Mesothelial cell of epicardium (in vitro differentiated cells): ENCODE data around the gene ARHGAP20. TPM values are rescaled to one million over a fixed set of nuclear protein-coding genes. Genes with fewer than 3 reads are reported as not detected.

Experiments
- DNase-seq, 2 experiments: peaks; one replicate each; pipeline ENCODE4 v3.0.0; 2021; ENCODE audit warnings: low spot score in 2 of 2; ENCODE audit not compliant: unreplicated experiment in 2 of 2
- H3K27ac Mint-ChIP-seq: 2 replicates; pipeline ENCODE4 v1.8.0; 2021; ENCODE audit warnings: mixed read lengths
- H3K27me3 Mint-ChIP-seq: 2 replicates; pipeline ENCODE4 v1.8.0; 2021; ENCODE audit warnings: low read depth, mixed read lengths
- H3K36me3 Mint-ChIP-seq: 2 replicates; pipeline ENCODE4 v1.8.0; 2021; ENCODE audit warnings: mixed read lengths
- H3K4me1 Mint-ChIP-seq: 2 replicates; pipeline ENCODE4 v1.8.0; 2021; ENCODE audit warnings: mixed read lengths
- H3K4me3 Mint-ChIP-seq: 2 replicates; pipeline ENCODE4 v1.8.0; 2021; ENCODE audit warnings: mild to moderate bottlenecking, moderate library complexity, mixed read lengths
- H3K9me3 Mint-ChIP-seq: 2 replicates; pipeline ENCODE4 v1.8.0; 2021; ENCODE audit warnings: mixed read lengths
- CTCF ChIP-seq: fragments of 200-600 bp; sonication (generic); IDR thresholded peaks from one replicate; pipeline ENCODE4 v1.5.0; 2021; ENCODE audit warnings: antibody characterized with exemption; ENCODE audit not compliant: unreplicated experiment
- total RNA-seq: library from RNA; stranded (reverse); gene quantifications from 3 replicates; pipeline ENCODE4 v1.2.1, GENCODE V29; 2021

The ARHGAP20 gene
- total RNA-seq, 1 donor from 2014 or later = 8.9 TPM

- H3K36me3 Mint-ChIP-seq = no peaks in the 10 kb centered on the region
- H3K27me3 Mint-ChIP-seq = no peaks in the 10 kb centered on the region
- no peak overlapping the region for H3K4me3 Mint-ChIP-seq
- DNase-seq = no peak
- no peak overlapping the region for H3K27ac Mint-ChIP-seq
- TF ChIP-seq CTCF = no peak
- peaks cover 7% of the 10 kb centered on the region for H3K9me3 Mint-ChIP-seq
- H3K4me1 Mint-ChIP-seq = no peaks in the 10 kb centered on the region
Observed at GRCh38 chr11:110538154-110538553, 174.1 kb downstream of the ARHGAP20 start.

GRCh38 chr11:110530900-110531741 is 181.1 kb downstream of the ARHGAP20 start:
- no peaks in the 10 kb centered on the region for H3K4me1 Mint-ChIP-seq
- peaks cover 9% of the 10 kb centered on the region for H3K36me3 Mint-ChIP-seq
- no peak overlapping the region for H3K27ac Mint-ChIP-seq
- no peaks in the 10 kb centered on the region for H3K27me3 Mint-ChIP-seq
- H3K4me3 Mint-ChIP-seq = no peak overlapping the region
- no peak for TF ChIP-seq CTCF
- DNase-seq = no peak
- peaks cover 28% of the 10 kb centered on the region for H3K9me3 Mint-ChIP-seq

GRCh38 chr11:110529043-110529442 is 183.2 kb downstream of the ARHGAP20 start:
- Mint-ChIP-seq H3K9me3 (peaks cover 28% of the 10 kb centered on the region), H3K27me3 (no peaks in the 10 kb centered on the region)
- DNase-seq = no peak

GRCh38 chr11:110527146-110527545 is 185.1 kb downstream of the ARHGAP20 start:
- no peak for DNase-seq
- H3K9me3 Mint-ChIP-seq = peaks cover 21% of the 10 kb centered on the region
- peaks cover 9% of the 10 kb centered on the region for H3K36me3 Mint-ChIP-seq
- H3K27me3 Mint-ChIP-seq = no peaks in the 10 kb centered on the region
- no peak for TF ChIP-seq CTCF
- no peak overlapping the region for H3K27ac Mint-ChIP-seq
- no peaks in the 10 kb centered on the region for H3K4me1 Mint-ChIP-seq
- no peak overlapping the region for H3K4me3 Mint-ChIP-seq

More at GRCh38 chr11:110529043-110529442, 183.2 kb downstream of the ARHGAP20 start:
- TF ChIP-seq CTCF = no peak
- no peak overlapping the region for H3K4me3 Mint-ChIP-seq
- H3K4me1 Mint-ChIP-seq = no peaks in the 10 kb centered on the region
- peaks cover 9% of the 10 kb centered on the region for H3K36me3 Mint-ChIP-seq
- no peak overlapping the region for H3K27ac Mint-ChIP-seq
